ENCODE measurements around the gene SYNPO2L.
"Not testable (repeated sequence)": the region's sequence is repeated elsewhere in the genome, so short reads cannot be mapped to it uniquely, and the experiment has no call there.

SYNPO2L gene

DNA sequence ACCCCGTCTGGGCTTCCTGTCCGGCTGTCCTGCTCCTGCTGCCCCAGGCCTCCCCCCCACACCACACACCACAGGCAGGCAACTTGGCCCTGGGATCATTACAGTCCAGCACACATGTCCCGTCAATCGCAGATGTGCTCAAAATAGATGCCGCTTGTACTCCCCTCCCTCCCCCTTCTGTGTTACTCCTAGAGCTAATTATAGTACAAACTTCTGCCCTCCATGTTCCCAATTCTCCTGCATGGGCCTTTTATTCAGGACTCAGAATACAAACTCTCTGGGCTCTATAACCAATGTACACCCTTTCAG lies at the start of gene SYNPO2L:
Gene SYNPO2L (minus strand): TSS at position 40 of the 309 bp plus-strand sequence. CDS start 107 bp downstream, outside the sequence.
- no peak for DNase-seq (ENCODE audit: low read depth in 3 of 3)

DNA sequence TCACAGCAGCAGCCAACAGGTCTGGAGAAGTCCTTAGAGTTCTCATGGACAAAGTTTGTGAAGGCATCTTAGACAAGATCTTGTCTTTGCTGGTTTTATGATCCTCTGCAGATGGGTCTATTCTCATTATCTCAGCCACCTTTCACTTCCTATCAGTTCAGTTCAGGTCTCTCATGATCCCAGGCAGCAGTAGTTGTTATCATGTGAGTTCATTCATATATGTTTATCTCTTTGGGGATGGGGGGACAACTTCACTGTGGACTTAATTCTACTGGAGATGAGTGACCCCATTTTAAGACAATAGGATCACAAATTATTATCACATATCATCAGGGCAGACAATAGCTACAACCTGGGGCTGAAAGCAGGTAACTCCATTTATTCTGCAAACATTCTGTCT lies 48.1 kb upstream of the SYNPO2L start:
- not testable (repeated sequence) for DNase-seq (ENCODE audit: low read depth in 3 of 3)

DNA sequence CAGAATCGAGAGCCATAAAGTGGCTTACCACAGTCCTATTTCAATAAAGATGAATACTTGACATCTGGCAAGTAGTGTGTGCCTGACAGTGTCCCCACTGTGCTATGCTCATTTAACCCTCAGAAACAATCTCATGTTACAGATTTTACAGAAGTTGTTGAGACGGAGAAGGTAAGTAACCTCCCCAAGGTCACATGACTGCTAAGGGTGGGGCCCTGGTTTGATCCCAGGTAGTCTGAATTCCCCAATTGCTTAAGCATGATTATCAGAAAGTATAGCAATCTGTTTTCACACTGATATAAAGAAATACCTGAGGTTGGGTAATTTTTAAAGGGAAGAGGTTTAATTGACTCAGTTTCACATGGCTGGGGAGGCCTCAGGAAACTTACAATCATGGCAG lies 43.0 kb upstream of the SYNPO2L start:
- DNase-seq (ENCODE audit: low read depth in 3 of 3) = not testable (repeated sequence)

- DNase-seq (ENCODE audit: low read depth in 3 of 3) = not testable (repeated sequence)
Observed at GRCh38 chr10:73697675-73698159, 41.9 kb upstream of the SYNPO2L start, which contains the start of gene AGAP5. AGAP5 (minus strand) TSS chr10:73698109; CDS start chr10:73697755, 354 bp downstream.

- not testable (repeated sequence) for DNase-seq (ENCODE audit: low read depth in 3 of 3)
Observed at GRCh38 chr10:73695302-73695701, 39.5 kb upstream of the SYNPO2L start.

DNA sequence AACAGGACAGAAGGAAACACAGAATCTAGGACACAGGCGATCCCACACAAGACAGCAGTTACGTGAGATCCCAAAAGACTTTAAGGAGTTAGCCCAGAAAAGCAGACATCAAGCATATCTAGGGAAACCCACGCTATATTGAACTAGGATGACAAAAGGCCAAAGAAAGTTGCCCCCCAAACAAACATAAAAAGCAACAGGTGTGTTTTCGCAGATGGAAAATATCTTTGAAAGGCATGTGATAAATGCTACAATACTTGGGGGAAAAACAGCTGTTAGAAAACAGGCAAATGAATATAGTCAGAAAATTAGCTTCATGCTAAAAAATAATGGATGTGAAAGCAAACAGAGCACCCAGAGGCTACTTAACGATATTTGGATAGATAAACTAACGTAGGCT lies 34.9 kb upstream of the SYNPO2L start:
- not testable (repeated sequence) for DNase-seq (ENCODE audit: low read depth in 3 of 3)

DNA sequence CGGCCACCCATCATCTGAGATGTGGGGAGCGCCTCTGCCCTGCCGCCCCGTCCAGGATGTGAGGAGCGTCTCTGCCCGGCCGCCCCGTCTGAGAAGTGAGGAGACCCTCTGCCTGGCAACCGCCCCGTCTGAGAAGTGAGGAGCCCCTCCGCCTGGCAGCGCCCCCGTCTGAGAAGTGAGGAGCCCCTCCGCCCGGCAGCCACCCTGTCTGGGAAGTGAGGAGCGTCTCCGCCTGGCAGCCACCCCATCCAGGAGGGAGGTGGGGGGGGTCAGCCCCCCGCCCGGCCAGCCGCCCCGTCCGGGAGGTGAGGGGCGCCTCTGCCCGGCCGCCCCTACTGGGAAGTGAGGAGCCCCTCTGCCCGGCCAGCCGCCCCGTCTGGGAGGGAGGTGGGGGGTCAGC lies 33.8 kb upstream of the SYNPO2L start:
- DNase-seq (ENCODE audit: low read depth in 3 of 3) = not testable (repeated sequence)

- DNase-seq (ENCODE audit: low read depth in 3 of 3) = not testable (repeated sequence)
Observed at GRCh38 chr10:73687641-73688040, 31.8 kb upstream of the SYNPO2L start.

GRCh38 chr10:73674546-73674945 lies 18.7 kb upstream of the SYNPO2L start:
- DNase-seq (ENCODE audit: low read depth in 3 of 3) = not testable (repeated sequence)

DNA sequence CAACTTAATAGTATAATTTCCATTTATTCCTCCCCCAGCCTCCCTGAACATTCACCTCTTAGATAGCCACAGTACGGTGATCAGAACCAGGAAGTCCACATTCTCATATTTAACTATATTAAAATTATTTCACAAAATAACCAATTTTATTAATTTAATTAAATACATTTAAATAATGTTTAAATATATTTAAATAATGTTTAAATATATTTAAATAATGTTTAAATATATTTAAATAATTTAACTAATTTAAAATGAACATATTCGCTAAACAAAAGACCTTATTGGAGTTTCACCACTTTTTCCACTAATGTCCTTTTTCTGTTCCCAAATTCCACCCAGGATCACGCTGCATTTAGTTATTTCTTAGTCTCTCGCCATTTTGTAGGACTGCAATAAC lies 12.5 kb upstream of the SYNPO2L start:
- not testable (repeated sequence) for DNase-seq (ENCODE audit: low read depth in 3 of 3)

- DNase-seq (ENCODE audit: low read depth in 3 of 3) = not testable (repeated sequence)
Observed at GRCh38 chr10:73666153-73666809, 10.5 kb upstream of the SYNPO2L start.

DNA sequence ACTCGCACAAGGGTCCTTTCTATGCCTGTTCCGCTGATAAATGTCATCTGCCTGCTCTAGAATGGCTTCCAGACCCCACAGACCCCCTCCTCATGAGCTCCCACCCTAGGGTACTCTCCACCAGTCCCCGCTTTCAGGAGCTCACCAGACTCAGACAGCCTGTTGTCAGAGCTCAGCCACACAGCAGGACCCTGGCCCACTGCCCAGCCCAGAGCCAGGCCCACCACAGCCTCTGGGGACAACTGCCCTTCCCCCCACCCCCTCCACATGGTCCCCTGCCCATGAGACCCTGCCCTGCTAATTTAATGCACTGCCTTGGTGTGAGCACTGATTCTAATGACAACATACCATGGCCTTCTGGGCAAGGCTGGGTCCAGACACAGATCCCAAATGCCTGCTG lies 9.8 kb upstream of the SYNPO2L start:
- DNase-seq (ENCODE audit: low read depth in 3 of 3) = not testable (repeated sequence)

- DNase-seq (ENCODE audit: low read depth in 3 of 3) = not testable (repeated sequence)
Observed at GRCh38 chr10:73664156-73665040, 8.6 kb upstream of the SYNPO2L start.

GRCh38 chr10:73663621-73664020 lies 7.8 kb upstream of the SYNPO2L start:
- not testable (repeated sequence) for DNase-seq (ENCODE audit: low read depth in 3 of 3)

GRCh38 chr10:73662705-73663104 lies 6.9 kb upstream of the SYNPO2L start:
- DNase-seq (ENCODE audit: low read depth in 3 of 3) = not testable (repeated sequence)

DNA sequence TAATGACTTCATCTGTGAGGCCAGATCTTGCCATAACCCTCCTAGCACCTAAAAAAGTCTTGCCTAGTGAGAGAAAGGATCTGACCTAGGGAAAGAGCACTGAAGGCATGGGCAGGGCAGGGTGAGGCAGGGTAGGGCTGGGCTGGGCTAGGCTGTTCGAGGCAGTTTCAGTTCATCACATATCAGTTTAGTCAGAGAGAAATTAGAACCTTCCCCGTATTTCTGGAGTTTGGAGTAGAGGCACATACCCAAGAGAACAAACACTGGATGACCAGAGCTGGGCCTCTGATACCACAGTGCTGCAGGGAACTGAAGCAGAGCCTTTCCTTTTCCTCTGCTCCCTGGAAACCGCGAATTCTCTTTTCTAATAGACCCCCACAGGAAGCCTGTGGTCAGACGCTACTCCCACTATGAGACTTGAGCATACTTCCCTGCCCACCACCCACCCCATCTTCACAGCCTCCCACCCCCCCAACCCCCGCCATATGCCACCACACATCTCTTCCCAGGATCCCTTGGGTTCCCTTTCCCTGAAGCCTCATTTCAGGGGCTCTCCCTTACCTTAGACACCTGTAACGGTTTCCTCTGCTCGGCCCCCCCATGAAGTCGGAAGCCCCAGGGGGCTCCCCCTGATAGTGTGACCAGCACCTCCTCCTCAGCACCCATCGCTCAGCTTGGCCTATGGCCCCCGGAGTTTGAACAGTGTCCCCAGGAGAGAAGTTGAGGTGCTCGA lies 406 bp downstream of the SYNPO2L start:
- no peak for DNase-seq (ENCODE audit: low read depth in 3 of 3)

- no peak for DNase-seq (ENCODE audit: low read depth in 3 of 3)
Observed at GRCh38 chr10:73653701-73654100, 2.1 kb downstream of the SYNPO2L start.

DNA sequence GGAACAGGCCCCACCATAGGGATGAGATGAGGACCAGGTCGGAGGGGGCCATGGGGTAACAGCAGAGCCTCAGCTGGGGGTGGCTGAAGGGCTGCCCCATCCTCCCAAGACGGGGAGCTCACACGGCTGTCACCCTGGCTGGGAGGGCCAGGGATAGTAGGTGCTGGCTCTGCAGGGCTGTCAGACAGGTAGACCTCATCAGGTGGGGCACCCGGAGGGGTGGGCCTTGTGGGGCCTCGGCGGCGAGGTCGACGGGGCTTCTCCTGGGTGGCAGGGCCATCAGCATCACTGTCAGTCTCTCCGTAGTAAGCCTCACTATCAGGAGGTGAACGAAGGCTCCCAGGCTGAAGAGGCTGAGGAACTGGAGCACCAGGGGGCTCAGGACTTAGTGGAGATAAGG lies 2.6 kb downstream of the SYNPO2L start:
- DNase-seq (ENCODE audit: low read depth in 3 of 3) = no peak

GRCh38 chr10:73650537-73651331 lies 5.1 kb downstream of the SYNPO2L start:
- no peak for DNase-seq (ENCODE audit: low read depth in 3 of 3)

GRCh38 chr10:73649876-73650536 lies 5.8 kb downstream of the SYNPO2L start:
- DNase-seq (ENCODE audit: low read depth in 3 of 3) = no peak

Data from stimulated activated CD4-positive, alpha-beta T cell treated with anti-CD3 and anti-CD28 coated beads, TNF-alpha, amount 100 ng/mL, for 4 hours (primary cell).